NCI-H345 (cell line): ENCODE results near the gene GTPBP2.
"Not testable (repeated sequence)": the region's sequence is repeated elsewhere in the genome, so short reads cannot be mapped to it uniquely, and the experiment has no call there.

Experiments used
- DNase-seq: peaks from one replicate; lab custom pipeline; 2025; lab: John Stamatoyannopoulos, UW

The GTPBP2 gene

GRCh38 chr6:43662948-43663347 is 33.9 kb upstream of the GTPBP2 start:
- not testable (repeated sequence) for DNase-seq

- no peak for DNase-seq
Measured at GRCh38 chr6:43658161-43658560, 29.1 kb upstream of the GTPBP2 start.

GRCh38 chr6:43657221-43657802 is 28.2 kb upstream of the GTPBP2 start:
- no peak for DNase-seq

- not testable (repeated sequence) for DNase-seq
Measured at GRCh38 chr6:43652822-43653221, 23.8 kb upstream of the GTPBP2 start.

- DNase-seq, result no peak
Measured at GRCh38 chr6:43648248-43648647, 19.2 kb upstream of the GTPBP2 start.

- DNase-seq, result no peak
Measured at GRCh38 chr6:43647613-43648012, 18.5 kb upstream of the GTPBP2 start.

- no peak for DNase-seq
Measured at GRCh38 chr6:43645613-43645964, 16.5 kb upstream of the GTPBP2 start.

- no peak for DNase-seq
Measured at GRCh38 chr6:43644940-43645612, 16.0 kb upstream of the GTPBP2 start, which contains the start of gene RSPH9. TSS of gene RSPH9 (plus strand) at chr6:43645036. CDS start at chr6:43645099, 63 bp downstream.

- no peak for DNase-seq
Measured at GRCh38 chr6:43639984-43640800, 11.1 kb upstream of the GTPBP2 start.

GRCh38 chr6:43636308-43636659 is 7.2 kb upstream of the GTPBP2 start:
- no peak for DNase-seq

GRCh38 chr6:43635387-43636307 is 6.6 kb upstream of the GTPBP2 start, which contains the start of gene MAD2L1BP:
TSS of gene MAD2L1BP (plus strand) at chr6:43635840. CDS start at chr6:43635876, 36 bp downstream.
- DNase-seq, result peak; percentile 87

GRCh38 chr6:43634702-43635303 is 5.7 kb upstream of the GTPBP2 start:
- no peak for DNase-seq

- not testable (repeated sequence) for DNase-seq
Measured at GRCh38 chr6:43633002-43633401, 3.9 kb upstream of the GTPBP2 start.

GRCh38 chr6:43630980-43631619 is 2.0 kb upstream of the GTPBP2 start:
- no peak for DNase-seq

GRCh38 chr6:43629505-43630300 is 639 bp upstream of the GTPBP2 start:
- peak; percentile 98 for DNase-seq

GRCh38 chr6:43628393-43629103 is 516 bp downstream of the GTPBP2 start:
- peak; percentile 67 for DNase-seq

GRCh38 chr6:43627008-43627825 is 1.8 kb downstream of the GTPBP2 start:
- peak; percentile 49 for DNase-seq

GRCh38 chr6:43625393-43625992 is 3.6 kb downstream of the GTPBP2 start:
- no peak for DNase-seq
